OCI-M1 (cell line): ENCODE measurements around the gene APP.
"Not testable (repeated sequence)": the region's sequence is repeated elsewhere in the genome, so short reads cannot be mapped to it uniquely, and the experiment has no call there.

Experiments
- DNase-seq: peaks from one replicate; lab custom pipeline; 2025; lab: John Stamatoyannopoulos, UW

APP gene

DNA sequence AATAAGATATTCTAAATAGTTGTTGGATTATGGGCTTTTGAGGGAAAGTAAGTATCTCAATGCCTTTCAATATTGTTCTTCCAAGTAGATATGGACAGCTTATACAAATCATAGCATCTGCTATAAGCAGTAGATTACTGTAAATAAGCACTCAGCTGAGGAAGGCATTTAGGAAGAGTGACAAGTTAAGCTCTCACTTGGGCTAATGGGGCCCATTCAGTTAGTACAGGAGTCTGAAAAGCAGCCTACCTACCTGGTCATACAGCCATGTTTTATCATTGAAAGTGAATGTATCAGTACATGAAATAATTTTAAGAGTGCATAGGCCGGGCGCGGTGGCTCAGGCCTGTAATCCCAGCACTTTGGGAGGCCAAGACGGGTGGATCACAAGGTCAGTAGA lies 73.1 kb downstream of the APP start:
- DNase-seq: no peak

DNA sequence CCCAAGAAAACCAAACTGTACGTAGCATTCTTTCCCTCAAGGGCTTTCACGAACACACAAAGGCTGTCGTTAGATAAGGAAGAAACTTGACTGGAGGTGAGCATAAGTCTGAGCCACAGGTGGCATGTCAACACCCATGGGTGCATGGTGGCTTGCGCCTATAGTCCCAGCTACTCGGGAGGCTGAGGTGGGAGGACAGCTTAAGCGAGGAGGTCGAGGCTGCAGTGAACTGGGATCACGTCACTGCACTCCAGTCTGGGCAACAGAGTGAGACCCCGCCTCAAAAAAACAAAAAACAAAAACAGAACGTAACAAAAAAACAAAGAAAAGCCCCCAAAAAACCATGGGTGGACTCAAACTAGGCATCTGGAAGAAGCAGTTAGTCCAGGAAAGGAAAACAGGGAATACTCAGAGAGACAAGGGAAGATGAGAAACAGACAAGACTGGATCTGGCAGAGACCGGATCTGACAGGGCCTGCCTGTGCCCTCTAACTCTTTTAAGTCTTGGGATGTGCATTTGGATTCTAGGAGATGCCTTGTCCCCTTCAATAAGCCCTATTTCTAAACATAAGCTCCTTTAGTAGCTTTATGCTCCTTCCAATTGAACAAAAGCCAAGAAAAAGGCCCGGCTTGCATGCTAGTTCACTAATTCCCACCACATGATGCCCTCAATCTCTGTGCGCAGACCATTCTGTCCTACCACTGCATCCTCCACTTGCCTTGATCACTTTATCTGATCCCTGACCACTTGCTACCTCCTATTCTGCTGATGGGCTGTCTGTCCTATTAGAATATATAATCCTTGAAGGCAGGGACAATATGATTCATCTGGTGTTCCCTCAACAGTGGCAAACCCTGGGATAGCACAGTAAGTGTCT lies 73.8 kb downstream of the APP start:
- DNase-seq: no peak

DNA sequence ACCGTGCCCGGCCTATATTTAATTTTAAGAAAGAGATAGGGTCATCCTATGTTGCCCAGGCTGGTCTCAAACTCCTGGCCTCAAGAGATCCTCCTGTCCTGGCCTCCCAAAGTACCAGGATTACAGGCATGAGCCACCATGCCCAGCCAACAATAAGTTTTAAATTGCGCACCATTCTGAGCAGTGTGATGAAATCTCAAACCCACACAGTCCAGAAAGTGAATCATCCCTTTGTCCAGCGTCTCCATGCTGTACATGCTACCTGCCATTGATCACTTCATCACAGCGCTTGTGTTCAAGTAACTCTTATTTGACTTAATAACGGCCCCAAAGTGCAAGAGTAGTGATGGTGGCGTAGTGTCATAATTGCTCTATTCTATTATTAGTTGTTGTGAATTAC lies 75.4 kb downstream of the APP start:
- DNase-seq: no peak

DNA sequence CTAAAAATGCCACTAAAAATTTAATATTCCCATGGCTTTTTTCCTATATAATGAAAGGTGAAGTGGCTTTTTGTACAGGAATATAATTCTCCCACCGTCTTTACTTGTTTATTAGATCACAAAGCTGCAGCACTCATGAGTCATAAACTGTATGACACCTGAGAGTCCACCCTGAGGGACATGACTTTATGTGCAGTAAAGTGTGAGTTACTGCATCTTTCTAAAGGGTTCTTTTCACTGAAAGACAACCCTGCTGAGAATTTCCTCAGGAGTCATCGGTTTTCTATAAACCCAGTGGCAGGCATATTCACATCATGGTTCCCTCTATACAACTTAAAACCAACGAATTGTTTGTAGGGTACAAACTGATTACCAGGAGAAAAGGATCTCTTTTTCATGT lies 77.4 kb downstream of the APP start:
- DNase-seq: no peak

DNA sequence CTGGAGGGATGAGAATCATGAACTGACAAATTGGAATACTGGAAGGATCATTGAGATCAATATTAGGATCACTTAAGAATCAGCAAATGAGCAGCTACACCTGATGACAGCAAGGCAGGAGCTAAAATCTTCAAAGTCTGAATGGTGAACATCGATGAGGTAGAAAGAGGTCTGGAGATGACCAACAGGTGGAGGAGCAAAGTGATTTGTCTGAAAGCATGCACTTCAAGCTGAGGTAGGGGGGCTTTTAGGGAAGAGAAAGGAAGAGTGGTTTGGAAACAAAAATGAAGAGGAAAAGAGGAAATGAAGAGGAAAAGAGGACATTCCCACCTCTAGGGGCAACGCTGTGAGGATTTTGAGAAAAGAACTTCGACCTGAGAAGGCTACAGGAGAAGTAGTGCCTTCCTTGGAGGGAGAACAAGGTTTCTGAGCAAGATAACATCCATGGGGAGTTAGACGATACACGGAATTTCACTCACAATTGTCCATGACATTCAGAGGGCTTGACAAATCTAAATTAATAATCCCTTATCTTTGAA lies 79.0 kb downstream of the APP start:
- DNase-seq: no peak

- DNase-seq: no peak
These were observed 80.8 kb downstream of the APP start for GRCh38 chr21:26089730-26090129.

- no peak for DNase-seq
These were observed 83.2 kb downstream of the APP start for GRCh38 chr21:26087223-26087918.

GRCh38 chr21:26085882-26086281 lies 84.7 kb downstream of the APP start:
- no peak for DNase-seq

DNA sequence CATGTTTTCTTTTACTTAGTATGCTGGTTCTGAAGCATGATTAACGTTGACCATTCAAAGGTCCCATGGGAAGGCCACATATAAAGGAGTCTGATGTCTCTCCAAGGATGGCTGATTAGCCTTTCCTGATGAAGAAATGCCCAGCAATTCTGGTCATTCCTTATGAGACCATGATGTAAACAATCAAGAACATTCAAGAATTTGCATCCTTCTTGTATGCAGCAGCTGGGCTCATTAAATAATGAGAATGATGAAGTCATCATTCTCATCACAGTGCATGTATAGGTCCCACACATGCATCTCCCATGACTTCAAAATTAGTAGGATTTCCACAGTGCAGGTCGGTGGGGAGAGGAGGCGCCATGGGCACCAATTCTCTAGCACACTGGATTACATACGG lies 85.4 kb downstream of the APP start:
- no peak for DNase-seq

DNA sequence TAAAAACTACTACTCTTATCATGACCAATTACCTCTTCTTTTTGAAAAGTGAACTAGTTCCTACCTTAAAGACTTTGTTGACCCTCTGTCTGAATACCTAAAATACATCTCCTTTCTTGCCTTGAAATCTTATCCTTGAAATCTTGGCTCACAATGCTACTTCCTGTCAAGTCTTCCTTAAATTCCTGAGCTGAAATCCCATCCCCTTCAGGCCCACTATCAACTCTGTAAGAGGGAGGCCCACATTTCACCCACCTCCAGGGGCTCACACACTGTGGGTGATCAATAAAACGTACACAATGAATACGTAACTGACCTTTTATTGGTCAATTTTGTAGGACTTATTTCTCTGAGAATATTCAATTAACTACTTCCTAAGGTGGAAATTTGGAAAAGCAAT lies 88.0 kb downstream of the APP start:
- DNase-seq: no peak

DNA sequence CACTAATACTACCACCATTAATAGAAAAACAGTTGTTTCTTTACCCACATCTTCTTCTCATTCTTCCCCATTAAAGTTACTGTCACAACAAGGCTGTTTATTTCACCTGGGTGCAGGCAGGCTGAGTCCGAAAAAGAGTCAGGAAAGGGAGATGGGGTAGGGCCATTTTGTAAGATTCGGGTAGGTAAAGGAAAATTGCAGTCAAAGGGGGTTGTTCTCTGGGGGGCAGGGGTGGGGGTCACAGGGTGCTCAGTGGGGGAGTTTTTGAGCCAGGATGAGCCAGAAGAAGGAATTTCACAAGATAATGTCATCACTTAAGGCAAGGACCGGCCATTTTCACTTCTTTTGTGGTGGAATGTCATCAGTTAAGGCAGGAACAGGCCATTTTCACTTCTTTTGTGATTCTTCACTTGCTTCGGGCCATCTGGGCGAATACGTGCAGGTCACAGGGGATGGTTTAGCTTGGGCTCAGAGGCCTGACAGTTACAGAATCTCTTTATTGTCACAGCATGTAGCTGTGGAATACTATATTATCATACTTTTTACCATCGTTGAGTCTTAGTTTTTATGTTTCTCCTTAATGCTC lies 89.3 kb downstream of the APP start:
- not testable (repeated sequence) for DNase-seq

DNA sequence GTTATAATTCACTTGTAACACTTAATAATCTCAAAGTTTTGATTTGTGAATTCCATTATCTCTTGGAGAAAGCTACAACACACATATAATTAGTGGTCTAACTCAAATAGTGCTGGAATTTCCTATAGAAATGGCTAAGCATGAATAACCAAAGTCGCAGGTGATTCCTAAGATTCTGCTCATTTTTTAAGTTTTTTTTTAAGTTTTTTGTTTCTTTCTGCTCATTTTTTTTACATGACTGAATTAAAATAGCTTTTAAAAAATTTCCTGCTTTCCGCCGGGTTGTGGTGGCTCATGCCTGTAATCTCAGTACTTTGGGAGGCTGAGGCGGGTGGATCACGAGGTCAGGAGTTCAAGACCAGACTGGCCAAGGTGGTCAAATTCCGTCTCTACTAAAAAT lies 90.4 kb downstream of the APP start:
- DNase-seq: no peak

- no peak for DNase-seq
These were observed 91.2 kb downstream of the APP start for GRCh38 chr21:26079366-26079765.

DNA sequence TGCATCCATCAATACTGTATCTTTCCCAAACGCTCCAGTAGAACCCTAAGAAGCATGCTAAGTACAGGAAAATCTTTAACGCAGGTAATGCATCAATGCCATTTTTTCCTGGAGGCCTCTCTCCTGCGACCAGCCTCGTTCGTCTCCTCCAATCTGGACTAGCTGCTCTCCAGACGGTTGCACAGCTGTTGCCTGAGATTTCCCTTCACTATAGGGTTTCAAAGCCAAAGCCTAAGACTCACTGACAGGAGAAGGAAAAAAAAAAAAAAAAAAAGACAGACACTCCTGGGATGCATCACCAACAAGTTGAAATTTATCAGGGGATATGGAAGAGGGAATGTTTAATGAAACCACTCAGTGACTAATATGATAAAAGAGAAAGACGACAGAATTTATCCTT lies 93.0 kb downstream of the APP start:
- DNase-seq: no peak

DNA sequence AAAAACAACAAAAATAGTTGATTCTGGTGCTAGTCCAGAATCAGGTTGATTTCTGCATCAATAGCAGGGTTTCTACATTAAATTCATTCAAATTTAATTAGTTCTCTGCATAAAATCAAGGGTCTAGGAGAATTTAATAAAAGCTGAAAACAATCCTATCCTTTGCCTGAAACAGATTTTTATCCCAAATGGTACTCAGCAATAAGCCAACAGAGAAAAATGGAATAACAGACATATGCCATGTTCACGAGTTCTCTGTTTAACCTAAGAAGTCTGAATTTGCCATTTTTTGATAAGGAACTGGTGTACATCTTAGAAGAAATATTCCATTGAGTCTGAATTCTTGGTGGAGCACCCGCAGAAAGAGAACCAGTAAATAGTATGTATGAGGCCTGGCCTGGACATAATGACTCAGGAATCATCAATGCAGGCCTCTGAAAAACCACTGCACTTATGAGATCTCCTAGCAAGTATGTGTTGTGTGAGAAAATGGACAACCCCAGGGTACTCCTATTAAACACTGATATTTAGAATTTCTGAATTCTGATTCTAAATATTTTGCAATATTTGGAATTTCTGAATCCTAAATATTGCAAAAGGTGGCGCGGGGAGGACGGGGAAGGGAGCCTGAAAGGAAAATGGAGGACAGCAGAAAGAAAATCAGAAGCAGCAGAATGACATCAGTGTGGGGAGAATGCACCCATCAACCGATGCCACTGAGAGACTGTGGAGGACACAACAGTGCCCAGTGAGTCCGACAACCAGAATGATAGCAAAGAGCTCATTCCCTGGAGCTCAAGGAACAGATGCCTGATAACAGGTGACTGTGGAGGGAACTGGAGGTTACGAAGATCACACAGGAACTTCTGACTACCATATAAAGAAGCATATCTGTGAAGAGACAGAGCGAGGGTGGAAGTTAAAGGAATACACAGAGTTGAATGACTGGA lies 97.6 kb downstream of the APP start:
- DNase-seq: no peak

DNA sequence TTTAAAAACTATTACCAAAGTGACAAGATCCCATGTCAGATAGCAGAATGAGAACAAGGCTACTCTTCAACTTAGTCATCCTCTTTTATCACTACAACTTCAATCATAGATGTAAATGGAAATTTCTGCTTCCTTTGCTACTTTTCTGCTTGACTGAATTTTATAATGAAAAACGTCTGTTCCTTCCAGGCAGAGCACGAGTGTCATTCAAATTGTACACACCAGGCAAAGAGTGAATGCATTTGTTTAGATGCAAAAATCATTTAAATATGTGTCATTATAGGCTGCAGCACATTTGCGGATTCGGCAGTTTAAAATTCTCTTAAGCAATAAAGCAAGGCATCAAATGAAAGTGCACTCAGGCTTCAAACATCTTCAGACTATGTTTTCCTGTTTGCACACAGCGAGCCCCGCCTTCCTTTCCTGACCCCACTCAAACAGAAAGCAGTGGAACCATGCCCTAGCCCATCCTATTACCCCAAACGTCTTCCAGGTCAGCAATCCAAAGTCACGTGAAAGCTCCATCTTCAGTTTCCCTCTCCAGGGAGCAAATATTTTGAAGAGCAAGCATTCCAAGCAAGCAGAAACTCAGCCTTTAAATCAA lies 99.6 kb downstream of the APP start:
- DNase-seq: no peak

DNA sequence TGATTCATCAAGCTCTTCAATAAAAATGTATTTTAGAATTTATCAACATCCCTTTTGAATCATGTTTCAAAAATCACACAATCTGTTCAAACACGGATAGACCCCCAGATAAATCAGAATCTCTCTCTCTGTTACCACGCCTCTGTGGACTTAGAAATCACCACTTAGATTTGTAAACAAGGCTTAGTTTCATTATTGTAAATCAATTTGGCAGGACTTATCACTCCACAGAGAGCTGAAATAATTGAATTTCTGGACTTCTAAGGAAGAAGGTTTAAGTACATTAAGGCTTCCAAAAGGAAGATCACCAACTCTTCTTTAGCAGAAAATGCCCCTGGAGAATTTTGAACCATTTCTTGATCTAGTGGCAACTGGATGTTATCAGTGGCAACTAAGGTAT lies 100.4 kb downstream of the APP start:
- no peak for DNase-seq

- DNase-seq: no peak
These were observed 101.8 kb downstream of the APP start for GRCh38 chr21:26068776-26069175.

GRCh38 chr21:26067836-26068594 lies 102.6 kb downstream of the APP start:
- DNase-seq: no peak

- no peak for DNase-seq
These were observed 106.1 kb downstream of the APP start for GRCh38 chr21:26064506-26064905.

DNA sequence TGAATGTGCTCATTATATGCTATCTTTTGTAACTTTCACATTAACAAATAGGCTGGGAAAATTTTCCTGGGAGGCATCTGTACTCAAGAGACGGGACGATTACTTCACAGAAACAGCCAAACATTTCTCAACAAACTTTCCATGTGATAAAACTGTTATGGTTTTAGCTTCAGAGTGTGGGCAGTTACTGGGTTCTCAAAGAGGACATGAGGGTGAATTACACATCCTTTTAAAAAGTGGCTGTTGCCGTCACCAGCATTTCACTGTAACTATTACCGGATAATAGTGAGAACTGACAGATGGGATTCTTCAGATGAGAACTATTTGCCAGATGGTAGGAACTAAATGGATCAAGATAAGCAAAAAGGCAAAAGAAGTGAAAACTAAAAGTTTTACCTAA lies 109.1 kb downstream of the APP start:
- DNase-seq: no peak
